Osteocyte (in vitro differentiated cells): ENCODE measurements around the gene TSPAN5. TPM values are rescaled to one million over a fixed set of nuclear protein-coding genes. Genes with fewer than 3 reads are reported as not detected.

ENCODE experiments used
- DNase-seq: peaks from one replicate; pipeline ENCODE4 v3.0.0; 2021; ENCODE audit warnings: mixed read lengths; ENCODE audit not compliant: unreplicated experiment; ENCODE audit errors: extremely low spot score
- H3K27ac Mint-ChIP-seq: one replicate; pipeline ENCODE4 v1.8.0; 2021; ENCODE audit warnings: mild to moderate bottlenecking, mixed read lengths; ENCODE audit not compliant: unreplicated experiment
- H3K27me3 Mint-ChIP-seq: one replicate; pipeline ENCODE4 v1.8.0; 2021; ENCODE audit warnings: mixed read lengths; ENCODE audit not compliant: unreplicated experiment
- H3K36me3 Mint-ChIP-seq: one replicate; pipeline ENCODE4 v1.8.0; 2021; ENCODE audit warnings: mixed read lengths; ENCODE audit not compliant: unreplicated experiment
- H3K4me1 Mint-ChIP-seq: one replicate; pipeline ENCODE4 v1.8.0; 2021; ENCODE audit warnings: mixed read lengths; ENCODE audit not compliant: unreplicated experiment
- H3K4me3 Mint-ChIP-seq: one replicate; pipeline ENCODE4 v1.8.0; 2021; ENCODE audit warnings: mild to moderate bottlenecking, moderate library complexity, mixed read lengths; ENCODE audit not compliant: unreplicated experiment
- H3K9me3 Mint-ChIP-seq: one replicate; pipeline ENCODE4 v1.8.0; 2021; ENCODE audit warnings: mixed read lengths; ENCODE audit not compliant: unreplicated experiment
- CTCF ChIP-seq: fragments of 200-600 bp; sonication (generic); IDR thresholded peaks from 2 replicates; pipeline ENCODE4 v1.5.0; 2021; ENCODE audit warnings: antibody characterized with exemption, mild to moderate bottlenecking, moderate library complexity
- total RNA-seq: library from RNA; stranded (reverse); gene quantifications from 2 replicates; pipeline ENCODE4 v1.2.1, GENCODE V29; 2021

The TSPAN5 gene
- total RNA-seq, 1 donor from 2014 or later, result 64.2 TPM

GRCh38 chr4:98558471-98559169 is 99.8 kb downstream of the TSPAN5 start:
- H3K9me3 Mint-ChIP-seq, result no peaks in the 10 kb centered on the region

GRCh38 chr4:98557194-98557892 is 101.1 kb downstream of the TSPAN5 start:
- Mint-ChIP-seq H3K27me3 (no peaks in the 10 kb centered on the region), H3K9me3 (no peaks in the 10 kb centered on the region), H3K27ac (peak overlapping the region; percentile 42), H3K4me3 (no peak overlapping the region), H3K4me1 (peaks cover 53% of the 10 kb centered on the region), H3K36me3 (no peaks in the 10 kb centered on the region)
- TF ChIP-seq CTCF, result no peak
- DNase-seq, result no peak

More at GRCh38 chr4:98558471-98559169, 99.8 kb downstream of the TSPAN5 start:
- Mint-ChIP-seq H3K27ac (no peak overlapping the region), H3K27me3 (no peaks in the 10 kb centered on the region), H3K36me3 (no peaks in the 10 kb centered on the region), H3K4me1 (peaks cover 56% of the 10 kb centered on the region), H3K4me3 (no peak overlapping the region)
- TF ChIP-seq CTCF, result no peak
- no peak for DNase-seq

DNA sequence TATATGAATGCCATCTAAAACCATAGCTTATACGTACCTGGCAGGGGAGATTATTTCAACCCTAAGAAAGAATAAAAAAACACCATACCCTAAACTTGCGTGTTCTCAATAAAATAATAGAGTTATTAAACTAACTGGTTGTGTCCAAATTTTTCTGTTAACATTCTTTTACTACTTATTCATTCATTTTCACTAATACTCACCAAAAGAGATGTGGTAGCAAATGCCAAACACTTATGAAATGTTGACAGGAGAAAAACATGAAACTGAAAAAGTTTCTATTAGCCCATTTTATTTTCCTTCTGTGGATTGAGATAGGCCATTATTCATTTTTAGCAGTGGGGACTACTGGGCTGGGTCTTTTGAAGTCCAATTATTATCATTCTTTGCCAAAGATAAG is 102.0 kb downstream of the TSPAN5 start:
- H3K36me3 Mint-ChIP-seq, result peaks cover 6% of the 10 kb centered on the region
- peaks cover 53% of the 10 kb centered on the region for H3K4me1 Mint-ChIP-seq
- H3K27ac Mint-ChIP-seq, result no peak overlapping the region
- H3K27me3 Mint-ChIP-seq, result no peaks in the 10 kb centered on the region
- no peak overlapping the region for H3K4me3 Mint-ChIP-seq
- no peaks in the 10 kb centered on the region for H3K9me3 Mint-ChIP-seq
- no peak for TF ChIP-seq CTCF
- DNase-seq, result no peak

- H3K27ac Mint-ChIP-seq, result no peak overlapping the region
Observed at GRCh38 chr4:98555798-98556445, 102.5 kb downstream of the TSPAN5 start.

More at GRCh38 chr4:98555798-98556445, 102.5 kb downstream of the TSPAN5 start:
- H3K36me3 Mint-ChIP-seq, result peaks cover 10% of the 10 kb centered on the region
- peaks cover 4% of the 10 kb centered on the region for H3K9me3 Mint-ChIP-seq
- H3K27me3 Mint-ChIP-seq, result no peaks in the 10 kb centered on the region
- no peak for TF ChIP-seq CTCF
- peaks cover 53% of the 10 kb centered on the region for H3K4me1 Mint-ChIP-seq
- DNase-seq, result no peak
- H3K4me3 Mint-ChIP-seq, result no peak overlapping the region
